Prostate gland (tissue), 2 donors: Measurements from ENCODE around the gene PDZRN4.
"Not testable (repeated sequence)": the region's sequence is repeated elsewhere in the genome, so short reads cannot be mapped to it uniquely, and the experiment has no call there.

ENCODE experiments used
- POLR2A ChIP-seq: fragments of 450-650 bp; IDR thresholded peaks from one replicate; pipeline ENCODE4 v1.6.1; 2016; ENCODE audit warnings: antibody characterized with exemption, mild to moderate bottlenecking
- TF ChIP-seq, protein P1 (sequence below), 4 experiments: fragments of 200-600 bp in 2 of 4; fragments of 450-650 bp in 2 of 4; sonication (generic) in 2 of 4; IDR thresholded peaks; 1 replicate in 3 of 4; 2 replicates in 1 of 4; pipeline ENCODE4 v1.5.1; 2016 to 2019; ENCODE audit warnings: antibody characterized with exemption in 4 of 4, mild to moderate bottlenecking in 2 of 4, moderate library complexity in 2 of 4

DNA sequence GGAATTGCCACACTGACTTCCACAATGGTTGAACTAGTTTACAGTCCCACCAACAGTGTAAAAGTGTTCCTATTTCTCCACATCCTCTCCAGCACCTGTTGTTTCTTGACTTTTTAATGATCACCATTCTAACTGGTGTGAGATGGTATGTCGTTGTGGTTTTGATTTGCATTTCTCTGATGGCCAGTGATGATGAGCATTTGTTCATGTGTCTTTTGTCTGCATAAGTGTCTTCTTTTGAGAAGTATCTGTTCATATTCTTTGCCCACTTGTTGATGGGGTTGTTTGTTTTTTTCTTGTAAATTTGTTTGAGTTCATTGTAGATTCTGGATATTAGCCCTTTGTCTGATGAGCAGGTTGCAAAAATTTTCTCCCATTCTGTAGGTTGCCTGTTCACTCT is 8.6 kb upstream of the PDZRN4 start:
- TF ChIP-seq, protein P1, sequence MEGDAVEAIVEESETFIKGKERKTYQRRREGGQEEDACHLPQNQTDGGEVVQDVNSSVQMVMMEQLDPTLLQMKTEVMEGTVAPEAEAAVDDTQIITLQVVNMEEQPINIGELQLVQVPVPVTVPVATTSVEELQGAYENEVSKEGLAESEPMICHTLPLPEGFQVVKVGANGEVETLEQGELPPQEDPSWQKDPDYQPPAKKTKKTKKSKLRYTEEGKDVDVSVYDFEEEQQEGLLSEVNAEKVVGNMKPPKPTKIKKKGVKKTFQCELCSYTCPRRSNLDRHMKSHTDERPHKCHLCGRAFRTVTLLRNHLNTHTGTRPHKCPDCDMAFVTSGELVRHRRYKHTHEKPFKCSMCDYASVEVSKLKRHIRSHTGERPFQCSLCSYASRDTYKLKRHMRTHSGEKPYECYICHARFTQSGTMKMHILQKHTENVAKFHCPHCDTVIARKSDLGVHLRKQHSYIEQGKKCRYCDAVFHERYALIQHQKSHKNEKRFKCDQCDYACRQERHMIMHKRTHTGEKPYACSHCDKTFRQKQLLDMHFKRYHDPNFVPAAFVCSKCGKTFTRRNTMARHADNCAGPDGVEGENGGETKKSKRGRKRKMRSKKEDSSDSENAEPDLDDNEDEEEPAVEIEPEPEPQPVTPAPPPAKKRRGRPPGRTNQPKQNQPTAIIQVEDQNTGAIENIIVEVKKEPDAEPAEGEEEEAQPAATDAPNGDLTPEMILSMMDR (IDR thresholded peaks at IDR 0.05), result not testable (repeated sequence)
- TF ChIP-seq POLR2A, result not testable (repeated sequence)
